H1 (cell line): Measurements from ENCODE around the gene CDC73. TPM values are rescaled to one million over a fixed set of nuclear protein-coding genes. Genes with fewer than 3 reads are reported as not detected.

Experiments used
- CTCF ChIA-PET: fragments of 300-600 bp; sonication (Branson Sonifier 250); formaldehyde crosslinking; loops from one replicate; lab custom pipeline; 2021; ENCODE audit not compliant: partially characterized antibody; lab: Charles Lee
- POLR2A ChIA-PET: fragments of 300-600 bp; sonication (Branson Sonifier 250); formaldehyde crosslinking; loops from one replicate; lab custom pipeline; 2021; ENCODE audit warnings: inconsistent platforms; ENCODE audit not compliant: partially characterized antibody; lab: Charles Lee
- DNase-seq, 2 experiments: peaks; one replicate each; pipeline versions ENCODE4 v3.0.0 to v3.0.0-alpha.2; 2010 to 2022; ENCODE audit warnings: low spot score in 2 of 2, low read depth in 1 of 2, mixed read lengths in 1 of 2
- FAIRE-seq: peaks from 2 replicates; lab custom pipeline; 2011; peaks lifted over from hg19 to GRCh38; lab: Jason Lieb, UNC
- H2AFZ ChIP-seq: 2 replicates; pipeline ENCODE4 v1.8.1; 2012; ENCODE audit warnings: low read length, inconsistent platforms
- H2AK5ac ChIP-seq: 2 replicates; pipeline ENCODE4 v1.6.1; 2013; ENCODE audit warnings: low read depth, low read length
- H2BK120ac ChIP-seq: replicated peaks from 2 replicates; pipeline ENCODE3; 2013; ENCODE audit warnings: low read depth, low read length, inconsistent platforms
- H2BK12ac ChIP-seq: 2 replicates; pipeline ENCODE4 v1.6.1; 2013; ENCODE audit warnings: low read depth, low read length
- H2BK15ac ChIP-seq: 2 replicates; pipeline ENCODE4 v1.6.1; 2013; ENCODE audit warnings: low read length
- H2BK20ac ChIP-seq: 2 replicates; pipeline ENCODE4 v1.6.1; 2013; ENCODE audit warnings: low read length
- H2BK5ac ChIP-seq: 2 replicates; pipeline ENCODE4 v1.6.1; 2013; ENCODE audit warnings: low read depth, low read length
- H3K14ac ChIP-seq: 2 replicates; pipeline ENCODE4 v1.6.1; 2013; ENCODE audit warnings: inconsistent platforms; ENCODE audit not compliant: insufficient read length
- H3K18ac ChIP-seq: 2 replicates; pipeline ENCODE4 v1.6.1; 2013; ENCODE audit warnings: low read length; ENCODE audit errors: extremely low read depth
- H3K23ac ChIP-seq: 2 replicates; pipeline ENCODE4 v1.6.1; 2013; ENCODE audit warnings: inconsistent platforms; ENCODE audit not compliant: insufficient read length
- H3K23me2 ChIP-seq: 2 replicates; pipeline ENCODE4 v1.6.1; 2013; ENCODE audit warnings: low read depth, low read length
- H3K27ac ChIP-seq: 2 replicates; pipeline ENCODE4 v1.6.1; 2011; ENCODE audit warnings: low read depth, low read length, inconsistent platforms
- H3K27me3 ChIP-seq, 4 experiments: replicated peaks in 1 of 4; 1 replicate in 1 of 4; 2 replicates in 3 of 4; pipeline versions ENCODE4 v1.6.1 to v1.8.1; 2011 to 2013; ENCODE audit warnings: low read length in 3 of 4, mild to moderate bottlenecking in 3 of 4, inconsistent platforms in 2 of 4, mixed read lengths in 2 of 4, moderate library complexity in 1 of 4; ENCODE audit not compliant: control insufficient read depth in 3 of 4, insufficient read depth in 3 of 4; ENCODE audit errors: extremely low read depth in 1 of 4
- H3K36me3 ChIP-seq, 4 experiments: 2 replicates each; pipeline versions ENCODE4 v1.6.1 to v1.8.1; 2011 to 2013; ENCODE audit warnings: mild to moderate bottlenecking in 4 of 4, low read length in 3 of 4, moderate library complexity in 2 of 4, control low read depth in 1 of 4, inconsistent platforms in 1 of 4; ENCODE audit not compliant: insufficient read depth in 4 of 4, control insufficient read depth in 2 of 4
- H3K4ac ChIP-seq: replicated peaks from 2 replicates; pipeline ENCODE3; 2013; ENCODE audit warnings: low read length, low read depth, mixed read lengths, inconsistent platforms; ENCODE audit not compliant: insufficient read length
- H3K4me1 ChIP-seq, 4 experiments: replicated peaks in 1 of 4; 1 replicate in 1 of 4; 2 replicates in 3 of 4; pipeline versions ENCODE4 v1.6.1 to v1.8.1; 2011 to 2013; ENCODE audit warnings: low read length in 3 of 4, inconsistent platforms in 2 of 4, mixed read lengths in 1 of 4; ENCODE audit not compliant: insufficient read depth in 4 of 4, control insufficient read depth in 3 of 4
- H3K4me2 ChIP-seq, 2 experiments: 2 replicates each; pipeline versions ENCODE4 v1.6.1 to v1.8.1; 2011 to 2013; ENCODE audit warnings: low read depth in 2 of 2, low read length in 2 of 2, control low read depth in 1 of 2, inconsistent platforms in 1 of 2, mild to moderate bottlenecking in 1 of 2; ENCODE audit not compliant: insufficient read depth in 1 of 2
- H3K4me3 ChIP-seq, 4 experiments: fragments of 200-600, 300-600 bp in 1 of 4; sonication (generic), shearing (Covaris generic), sonication (Bioruptor Twin) in 1 of 4; 2 replicates each; pipeline versions ENCODE4 v1.5.1 to v1.8.1; 2011 to 2016; ENCODE audit warnings: low read length in 4 of 4, low read depth in 3 of 4, control low read depth in 2 of 4, inconsistent platforms in 2 of 4, mild to moderate bottlenecking in 2 of 4, mixed read lengths in 1 of 4, moderate library complexity in 1 of 4; ENCODE audit not compliant: insufficient read depth in 2 of 4; ENCODE audit errors: extremely low read depth in 1 of 4
- H3K56ac ChIP-seq: replicated peaks from 2 replicates; pipeline ENCODE3; 2013; ENCODE audit warnings: low read depth, mild to moderate bottlenecking, mixed read lengths, low read length, inconsistent platforms; ENCODE audit not compliant: insufficient read length
- H3K79me1 ChIP-seq: 2 replicates; pipeline ENCODE4 v1.6.1; 2013; ENCODE audit warnings: low read depth, low read length, control low read depth
- H3K79me2 ChIP-seq, 2 experiments: 2 replicates each; pipeline versions ENCODE4 v1.6.1 to v1.8.1; 2012 to 2013; ENCODE audit warnings: low read length in 2 of 2, mild to moderate bottlenecking in 2 of 2, inconsistent platforms in 1 of 2; ENCODE audit not compliant: insufficient read depth in 2 of 2, control insufficient read depth in 1 of 2
- H3K9ac ChIP-seq, 4 experiments: replicated peaks in 1 of 4; 1 replicate in 1 of 4; 2 replicates in 3 of 4; pipeline versions ENCODE4 v1.6.1 to v1.8.1; 2011 to 2013; ENCODE audit warnings: low read depth in 3 of 4, low read length in 3 of 4, control low read depth in 2 of 4, mild to moderate bottlenecking in 2 of 4, moderate library complexity in 2 of 4, inconsistent platforms in 1 of 4; ENCODE audit errors: extremely low read depth in 1 of 4
- H3K9me3 ChIP-seq, 2 experiments: 2 replicates each; pipeline versions ENCODE4 v1.6.1 to v1.8.1; 2012 to 2013; ENCODE audit warnings: mild to moderate bottlenecking in 2 of 2, moderate library complexity in 2 of 2, control low read depth in 1 of 2, inconsistent platforms in 1 of 2, low read depth in 1 of 2, low read length in 1 of 2, mixed read lengths in 1 of 2; ENCODE audit not compliant: insufficient read depth in 2 of 2
- H4K20me1 ChIP-seq, 2 experiments: replicated peaks in 1 of 2; 2 replicates each; pipeline versions ENCODE3 to v1.8.1; 2011 to 2013; ENCODE audit warnings: inconsistent platforms in 2 of 2, low read length in 2 of 2, mild to moderate bottlenecking in 1 of 2; ENCODE audit not compliant: insufficient read depth in 2 of 2, control insufficient read depth in 1 of 2
- H4K5ac ChIP-seq: 2 replicates; pipeline ENCODE4 v1.6.1; 2013; ENCODE audit warnings: low read length, low read depth, mixed read lengths, inconsistent platforms; ENCODE audit not compliant: insufficient read length
- H4K8ac ChIP-seq: 2 replicates; pipeline ENCODE4 v1.8.0; 2013; ENCODE audit warnings: mild to moderate bottlenecking, moderate library complexity, low read length, inconsistent platforms; ENCODE audit not compliant: insufficient read depth; ENCODE audit errors: extremely low read depth
- H4K91ac ChIP-seq: replicated peaks from 2 replicates; pipeline ENCODE3; 2013; ENCODE audit warnings: low read length, mixed read lengths, inconsistent platforms; ENCODE audit not compliant: insufficient read length
- ASH2L ChIP-seq: fragments of 200-600, 300-600 bp; sonication (generic); IDR thresholded peaks from one replicate; pipeline ENCODE4 v1.7.1; 2017; ENCODE audit warnings: low read length
- ATF3 ChIP-seq: IDR thresholded peaks from 2 replicates; pipeline ENCODE4 v1.6.1; 2011; ENCODE audit warnings: low read depth, mild to moderate bottlenecking, low read length; ENCODE audit not compliant: insufficient read depth
- CHD1 ChIP-seq: IDR thresholded peaks from 2 replicates; pipeline ENCODE4 v1.6.1; 2012; ENCODE audit warnings: low read depth, low read length, improper control_type of control experiment
- CREB1 ChIP-seq: IDR thresholded peaks from 2 replicates; pipeline ENCODE4 v1.6.1; 2012; ENCODE audit warnings: inconsistent platforms
- CTCF ChIP-seq, 3 experiments: IDR thresholded peaks; 1 replicate in 2 of 3; 2 replicates in 1 of 3; pipeline versions ENCODE4 v1.5.1 to v1.6.1; 2011; ENCODE audit warnings: low read length in 3 of 3, mild to moderate bottlenecking in 3 of 3, inconsistent platforms in 2 of 3, low read depth in 1 of 3, moderate library complexity in 1 of 3; ENCODE audit not compliant: insufficient read depth in 1 of 3; ENCODE audit errors: control extremely low read depth in 1 of 3
- EGR1 ChIP-seq: IDR thresholded peaks from 2 replicates; pipeline ENCODE4 v1.6.1; 2011; ENCODE audit warnings: low read depth, low read length, borderline replicate concordance
- EP300 ChIP-seq, 2 experiments: IDR thresholded peaks; 1 replicate in 1 of 2; 2 replicates in 1 of 2; pipeline ENCODE4 v1.6.1; 2011 to 2012; ENCODE audit warnings: low read depth in 2 of 2, low read length in 2 of 2, mild to moderate bottlenecking in 2 of 2, borderline replicate concordance in 1 of 2, inconsistent platforms in 1 of 2, moderate library complexity in 1 of 2
- RAD21 ChIP-seq, 2 experiments: IDR thresholded peaks in 1 of 2; conservative IDR thresholded peaks in 1 of 2; 2 replicates each; pipeline ENCODE4 v1.6.1; 2011; ENCODE audit warnings: low read depth in 2 of 2, low read length in 2 of 2, improper control_type of control experiment in 1 of 2, inconsistent platforms in 1 of 2, mild to moderate bottlenecking in 1 of 2, moderate library complexity in 1 of 2
- RFX5 ChIP-seq: IDR thresholded peaks from 2 replicates; pipeline ENCODE4 v1.6.1; 2011; ENCODE audit warnings: low read depth, low read length, improper control_type of control experiment, borderline replicate concordance
- TCF12 ChIP-seq: IDR thresholded peaks from 2 replicates; pipeline ENCODE4 v1.6.1; 2011; ENCODE audit warnings: low read depth, mild to moderate bottlenecking, low read length
- ZNF274 ChIP-seq: IDR thresholded peaks from 2 replicates; pipeline ENCODE4 v1.7.0; 2012; ENCODE audit warnings: low read length, borderline replicate concordance; ENCODE audit errors: extremely low read depth
- WGBS, 2 experiments: shearing (Covaris generic) in 1 of 2; methylation state at CpG; one replicate each; pipeline versions ENCODE4 v1.1.6 to v1.1.7; 2013 to 2015; ENCODE audit warnings: low lambda C conversion rate in 2 of 2, mixed read lengths in 2 of 2, inconsistent platforms in 1 of 2, low coverage in 1 of 2, missing lambda C conversion rate in 1 of 2; ENCODE audit not compliant: insufficient replicate concordance in 2 of 2, insufficient coverage in 1 of 2, insufficient read length in 1 of 2; ENCODE audit errors: extremely low coverage in 1 of 2, missing lambda C conversion rate in 1 of 2; 5-methylcytosine and 5-hydroxymethylcytosine counted together
- polyA plus RNA-seq, 7 experiments: library from polyadenylated mRNA; depleted of rRNA in 3 of 7; stranded (reverse) in 5 of 7; unstranded in 2 of 7; fragments of >200 nt in 5 of 7; fragments of 200-250 nt in 2 of 7; gene quantifications; 1 replicate in 5 of 7; 2 replicates in 1 of 7; 4 replicates in 1 of 7; pipeline versions ENCODE4 v1.2.1 to v1.2.3, GENCODE V29; 2011 to 2013; ENCODE audit warnings: missing spikeins in 2 of 7, mixed read lengths in 2 of 7
- total RNA-seq: library from RNA; stranded (reverse); fragmentation: NEBNext Ultra II Directional; extraction: Animal tissue kit (Norgen Biotek cat#: 25700); gene quantifications from 2 replicates; pipeline ENCODE4 v1.2.1, GENCODE V29; 2021

Gene CDC73
- total and polyA plus RNA-seq, 2 of the 8 experiments (the other 6 are each of a cell fraction or from before 2014, with no cell fraction given): 9.8 to 64.0 TPM

GRCh38 chr1:193240609-193241008 lies 118.8 kb downstream of the CDC73 start:
- Histone ChIP-seq H3K23me2 (no peaks in the 10 kb centered on the region), H3K23ac (no peak overlapping the region), H2AFZ (no peak overlapping the region), H2BK120ac (no peak overlapping the region), H4K8ac (no peak overlapping the region), H3K56ac (no peak overlapping the region), H3K4me2 (no peak overlapping the region), H3K27me3 (no peaks in the 10 kb centered on the region), H3K4me3 (no peak overlapping the region), H4K20me1 (no peaks in the 10 kb centered on the region), H2AK5ac (no peak overlapping the region), H3K79me1 (peaks cover 2% of the 10 kb centered on the region; the same call in 1 of the 2 replicates), H4K5ac (no peak overlapping the region), H3K27ac (no peak overlapping the region), H2BK12ac (no peak overlapping the region), H2BK20ac (no peak overlapping the region), H3K9ac (no peak overlapping the region), H3K18ac (no peak overlapping the region), H3K79me2 (peaks cover 0 to 2% of the 10 kb centered on the region in 2 experiments; a peak in 2 of 4 replicates), H3K14ac (no peak overlapping the region), H3K4me1 (no peaks in the 10 kb centered on the region), H3K4ac (no peak overlapping the region), H3K36me3 (peaks cover 0 to 5% (median 2%) of the 10 kb centered on the region in 4 experiments; a peak in 3 of 8 replicates), H2BK15ac (no peak overlapping the region), H2BK5ac (no peak overlapping the region), H4K91ac (no peak overlapping the region), H3K9me3 (no peaks in the 10 kb centered on the region)
- FAIRE-seq (no peak), DNase-seq (no peak)
- WGBS, 2 experiments: 73% methylated on average over 1 of the region's 1 CpG; no CpG with 5 or more reads in 1 of the 2 experiments
- ChIA-PET CTCF (no interaction called here), POLR2A (no interaction called here)
- TF ChIP-seq ASH2L (no peak), RAD21 (IDR thresholded peaks at IDR 0.05 in 1 of 2, conservative IDR thresholded peaks at IDR 0.05 in 1 of 2; ENCODE audit: low read depth in 2 of 2, low read length in 2 of 2) (no peak), RFX5 (no peak), EGR1 (no peak), CHD1 (no peak), CREB1 (no peak), CTCF (IDR thresholded peaks at IDR 0.05; ENCODE audit: control extremely low read depth in 1 of 3, insufficient read depth in 1 of 3, low read depth in 1 of 3, low read length in 3 of 3) (no peak), ZNF274 (no peak), TCF12 (no peak), ATF3 (no peak), EP300 (IDR thresholded peaks at IDR 0.05; ENCODE audit: borderline replicate concordance in 1 of 2, low read depth in 2 of 2, low read length in 2 of 2) (no peak)
